ENCODE data around the gene MPPED1.

DNA sequence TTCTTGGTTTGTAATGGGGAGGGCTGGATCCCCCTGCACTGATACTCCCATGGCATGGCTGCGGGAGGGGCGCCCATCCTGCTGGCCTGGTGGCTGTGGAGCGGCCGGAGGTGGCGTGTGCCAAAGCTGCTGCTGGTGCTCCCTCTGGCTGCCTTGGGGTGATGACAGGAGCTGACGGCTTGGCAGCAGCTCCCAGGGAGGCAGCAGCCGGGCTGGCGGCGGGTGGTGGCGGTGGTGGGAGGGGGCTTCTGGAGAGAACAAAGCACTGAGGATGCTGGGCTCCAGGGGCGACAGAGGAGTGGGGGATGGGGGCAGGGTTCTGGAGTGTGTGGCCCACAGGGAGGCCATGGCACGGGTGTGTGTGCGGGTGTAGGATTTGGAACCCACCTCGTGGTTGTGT is 11.4 kb upstream of the MPPED1 start:
- TF ChIP-seq POLR2AphosphoS5 (IDR thresholded peaks at IDR 0.05; ENCODE audit: insufficient read depth, low read depth, low read length) (no peak), POLR2A (IDR thresholded peaks at IDR 0.05; ENCODE audit: low read depth, low read length) (no peak), EZH2 (IDR thresholded peaks at IDR 0.05; ENCODE audit: borderline replicate concordance, low read depth, low read length, severe bottlenecking) (no peak), JUN (IDR thresholded peaks at IDR 0.05; ENCODE audit: borderline replicate concordance, insufficient read depth, insufficient read length, low read depth) (no peak), MYC (IDR thresholded peaks at IDR 0.05; ENCODE audit: low read depth, low read length) (no peak), FOS (IDR thresholded peaks at IDR 0.05; ENCODE audit: borderline replicate concordance, insufficient read depth, low read length) (no peak)
- TF ChIP-seq, protein P1, sequence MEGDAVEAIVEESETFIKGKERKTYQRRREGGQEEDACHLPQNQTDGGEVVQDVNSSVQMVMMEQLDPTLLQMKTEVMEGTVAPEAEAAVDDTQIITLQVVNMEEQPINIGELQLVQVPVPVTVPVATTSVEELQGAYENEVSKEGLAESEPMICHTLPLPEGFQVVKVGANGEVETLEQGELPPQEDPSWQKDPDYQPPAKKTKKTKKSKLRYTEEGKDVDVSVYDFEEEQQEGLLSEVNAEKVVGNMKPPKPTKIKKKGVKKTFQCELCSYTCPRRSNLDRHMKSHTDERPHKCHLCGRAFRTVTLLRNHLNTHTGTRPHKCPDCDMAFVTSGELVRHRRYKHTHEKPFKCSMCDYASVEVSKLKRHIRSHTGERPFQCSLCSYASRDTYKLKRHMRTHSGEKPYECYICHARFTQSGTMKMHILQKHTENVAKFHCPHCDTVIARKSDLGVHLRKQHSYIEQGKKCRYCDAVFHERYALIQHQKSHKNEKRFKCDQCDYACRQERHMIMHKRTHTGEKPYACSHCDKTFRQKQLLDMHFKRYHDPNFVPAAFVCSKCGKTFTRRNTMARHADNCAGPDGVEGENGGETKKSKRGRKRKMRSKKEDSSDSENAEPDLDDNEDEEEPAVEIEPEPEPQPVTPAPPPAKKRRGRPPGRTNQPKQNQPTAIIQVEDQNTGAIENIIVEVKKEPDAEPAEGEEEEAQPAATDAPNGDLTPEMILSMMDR (IDR thresholded peaks at IDR 0.05; ENCODE audit: extremely low read depth in 1 of 2, insufficient read depth in 1 of 2, low read depth in 1 of 2, low read length in 2 of 2) = no peak
- TF ChIP-seq, protein P2, sequence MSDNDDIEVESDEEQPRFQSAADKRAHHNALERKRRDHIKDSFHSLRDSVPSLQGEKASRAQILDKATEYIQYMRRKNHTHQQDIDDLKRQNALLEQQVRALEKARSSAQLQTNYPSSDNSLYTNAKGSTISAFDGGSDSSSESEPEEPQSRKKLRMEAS (IDR thresholded peaks at IDR 0.05; ENCODE audit: insufficient read depth, insufficient read length) = no peak
